NB4 (cell line): Measurements from ENCODE around the gene RFC5.
"Not testable (repeated sequence)": the region's sequence is repeated elsewhere in the genome, so short reads cannot be mapped to it uniquely, and the experiment has no call there.

Source experiments
- DNase-seq: peaks from one replicate; pipeline ENCODE4 v3.0.0; 2010; ENCODE audit warnings: low read depth
- H3K4me3 ChIP-seq: one replicate; pipeline ENCODE4 v1.5.1; 2011; ENCODE audit warnings: mild to moderate bottlenecking, low read depth, low read length, moderate library complexity
- CTCF ChIP-seq: IDR thresholded peaks from one replicate; pipeline ENCODE4 v1.5.1; 2012; ENCODE audit warnings: low read depth, low read length
- MAX ChIP-seq: IDR thresholded peaks from 2 replicates; pipeline ENCODE4 v1.6.1; 2011; ENCODE audit warnings: low read depth, low read length
- MYC ChIP-seq: IDR thresholded peaks from 2 replicates; pipeline ENCODE4 v1.6.1; 2011; ENCODE audit warnings: low read depth, low read length
- POLR2A ChIP-seq: IDR thresholded peaks from 2 replicates; pipeline ENCODE4 v1.6.1; 2011; ENCODE audit warnings: mild to moderate bottlenecking; ENCODE audit not compliant: insufficient read length; ENCODE audit errors: extremely low read depth

The RFC5 gene

GRCh38 chr12:118020036-118020435, 3.5 kb downstream of the RFC5 start:
- no peak for DNase-seq
- no peak for TF ChIP-seq POLR2A
- TF ChIP-seq MYC = no peak
- no peak for TF ChIP-seq CTCF
- no peak for TF ChIP-seq MAX
- H3K4me3 ChIP-seq = no peak overlapping the region

GRCh38 chr12:118022097-118022727, 5.7 kb downstream of the RFC5 start:
- DNase-seq, H3K4me3 ChIP-seq: not testable (repeated sequence)

- H3K4me3 ChIP-seq = no peak overlapping the region
- DNase-seq = no peak
- TF ChIP-seq MAX = no peak
- TF ChIP-seq MYC = no peak
- no peak for TF ChIP-seq POLR2A
- no peak for TF ChIP-seq CTCF
These were observed 6.2 kb downstream of the RFC5 start for GRCh38 chr12:118022728-118023109.

GRCh38 chr12:118023301-118023860, 6.9 kb downstream of the RFC5 start:
- TF ChIP-seq CTCF (no peak), POLR2A (no peak), MAX (no peak), MYC (no peak)
- no peak for DNase-seq
- no peak overlapping the region for H3K4me3 ChIP-seq

- TF ChIP-seq CTCF (no peak), MYC (no peak), MAX (no peak), POLR2A (no peak)
- no peak for DNase-seq
- no peak overlapping the region for H3K4me3 ChIP-seq
These were observed 8.7 kb downstream of the RFC5 start for GRCh38 chr12:118025168-118025567.

GRCh38 chr12:118029166-118029565, 12.7 kb downstream of the RFC5 start:
- no peak for DNase-seq
- no peak overlapping the region for H3K4me3 ChIP-seq
- TF ChIP-seq MYC (no peak), MAX (no peak), POLR2A (no peak), CTCF (no peak)
